B cell (primary cell): ENCODE measurements around the gene LSP1.

Experiments used
- CTCF ChIP-seq: fragments of 200-600 bp; IDR thresholded peaks from one replicate; pipeline ENCODE4 v1.8.0; 2022; ENCODE audit warnings: antibody characterized with exemption, mild to moderate bottlenecking
- EZH2 ChIP-seq: IDR thresholded peaks from 2 replicates; pipeline ENCODE4 v1.6.1; 2012; ENCODE audit warnings: borderline replicate concordance, low read depth, mild to moderate bottlenecking, moderate library complexity, low read length; ENCODE audit not compliant: insufficient read depth, poor library complexity, severe bottlenecking

- TF ChIP-seq CTCF (no peak), EZH2 (no peak)
Observed at GRCh38 chr11:1932681-1933080, 79.8 kb downstream of the LSP1 start.
